ENCODE data around the gene DLGAP4.

DNA sequence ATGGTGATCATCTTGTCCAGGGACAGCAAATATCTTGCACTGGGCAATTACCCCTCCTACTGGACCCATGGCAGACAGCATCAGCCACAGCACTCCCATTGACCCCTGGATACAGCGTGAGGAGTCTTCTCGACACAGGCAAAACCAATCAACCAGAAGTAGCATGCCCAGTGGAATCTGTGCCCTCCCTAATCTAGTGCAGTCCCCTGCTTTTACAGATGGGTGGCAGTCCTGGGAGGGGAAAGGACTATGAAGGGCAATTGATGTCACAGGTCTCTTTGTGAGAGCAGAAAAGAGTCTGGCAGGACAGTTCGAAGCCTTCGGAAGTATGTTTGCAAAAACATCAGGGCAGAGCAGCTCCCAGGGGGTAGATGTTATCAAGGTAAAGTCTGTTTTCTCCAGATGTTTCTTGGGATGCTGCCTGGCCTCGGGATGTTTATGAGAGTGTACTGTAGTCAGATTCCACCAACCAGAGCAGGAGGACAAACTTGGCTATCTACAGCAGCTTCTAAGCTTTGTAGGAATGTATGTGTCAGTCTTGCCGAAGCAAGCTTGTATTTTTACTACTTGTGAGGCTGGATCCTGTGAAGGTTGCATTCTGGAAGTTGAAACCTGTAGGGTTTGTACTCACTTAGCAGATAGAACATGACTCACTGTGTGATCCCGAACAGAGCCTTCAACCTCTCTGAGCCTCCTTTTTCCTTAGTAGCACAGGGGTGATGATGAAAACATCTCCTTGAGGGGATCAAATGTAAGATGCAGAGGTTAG lies 172.2 kb downstream of the DLGAP4 start:
- no peak for TF ChIP-seq HDAC6 (IDR thresholded peaks at IDR 0.05; ENCODE audit: low read depth, low read length)
- TF ChIP-seq CHD2 (IDR thresholded peaks at IDR 0.05; ENCODE audit: low read length), result no peak
- TF ChIP-seq, protein P1, sequence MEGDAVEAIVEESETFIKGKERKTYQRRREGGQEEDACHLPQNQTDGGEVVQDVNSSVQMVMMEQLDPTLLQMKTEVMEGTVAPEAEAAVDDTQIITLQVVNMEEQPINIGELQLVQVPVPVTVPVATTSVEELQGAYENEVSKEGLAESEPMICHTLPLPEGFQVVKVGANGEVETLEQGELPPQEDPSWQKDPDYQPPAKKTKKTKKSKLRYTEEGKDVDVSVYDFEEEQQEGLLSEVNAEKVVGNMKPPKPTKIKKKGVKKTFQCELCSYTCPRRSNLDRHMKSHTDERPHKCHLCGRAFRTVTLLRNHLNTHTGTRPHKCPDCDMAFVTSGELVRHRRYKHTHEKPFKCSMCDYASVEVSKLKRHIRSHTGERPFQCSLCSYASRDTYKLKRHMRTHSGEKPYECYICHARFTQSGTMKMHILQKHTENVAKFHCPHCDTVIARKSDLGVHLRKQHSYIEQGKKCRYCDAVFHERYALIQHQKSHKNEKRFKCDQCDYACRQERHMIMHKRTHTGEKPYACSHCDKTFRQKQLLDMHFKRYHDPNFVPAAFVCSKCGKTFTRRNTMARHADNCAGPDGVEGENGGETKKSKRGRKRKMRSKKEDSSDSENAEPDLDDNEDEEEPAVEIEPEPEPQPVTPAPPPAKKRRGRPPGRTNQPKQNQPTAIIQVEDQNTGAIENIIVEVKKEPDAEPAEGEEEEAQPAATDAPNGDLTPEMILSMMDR (IDR thresholded peaks at IDR 0.05; ENCODE audit: control extremely low read depth in 1 of 3, insufficient read depth in 1 of 3, low read depth in 1 of 3, low read length in 3 of 3), result peak in 1 of 3 experiments; percentile 27; a peak in 1 of 4 replicates
- TF ChIP-seq RAD21 (IDR thresholded peaks at IDR 0.05 in 1 of 2, conservative IDR thresholded peaks at IDR 0.05 in 1 of 2; ENCODE audit: low read depth in 2 of 2, low read length in 2 of 2), result no peak; a peak in 1 of 4 replicates
- TF ChIP-seq YY1 (IDR thresholded peaks at IDR 0.05; ENCODE audit: low read depth, low read length), result no peak
- TF ChIP-seq, protein P2, sequence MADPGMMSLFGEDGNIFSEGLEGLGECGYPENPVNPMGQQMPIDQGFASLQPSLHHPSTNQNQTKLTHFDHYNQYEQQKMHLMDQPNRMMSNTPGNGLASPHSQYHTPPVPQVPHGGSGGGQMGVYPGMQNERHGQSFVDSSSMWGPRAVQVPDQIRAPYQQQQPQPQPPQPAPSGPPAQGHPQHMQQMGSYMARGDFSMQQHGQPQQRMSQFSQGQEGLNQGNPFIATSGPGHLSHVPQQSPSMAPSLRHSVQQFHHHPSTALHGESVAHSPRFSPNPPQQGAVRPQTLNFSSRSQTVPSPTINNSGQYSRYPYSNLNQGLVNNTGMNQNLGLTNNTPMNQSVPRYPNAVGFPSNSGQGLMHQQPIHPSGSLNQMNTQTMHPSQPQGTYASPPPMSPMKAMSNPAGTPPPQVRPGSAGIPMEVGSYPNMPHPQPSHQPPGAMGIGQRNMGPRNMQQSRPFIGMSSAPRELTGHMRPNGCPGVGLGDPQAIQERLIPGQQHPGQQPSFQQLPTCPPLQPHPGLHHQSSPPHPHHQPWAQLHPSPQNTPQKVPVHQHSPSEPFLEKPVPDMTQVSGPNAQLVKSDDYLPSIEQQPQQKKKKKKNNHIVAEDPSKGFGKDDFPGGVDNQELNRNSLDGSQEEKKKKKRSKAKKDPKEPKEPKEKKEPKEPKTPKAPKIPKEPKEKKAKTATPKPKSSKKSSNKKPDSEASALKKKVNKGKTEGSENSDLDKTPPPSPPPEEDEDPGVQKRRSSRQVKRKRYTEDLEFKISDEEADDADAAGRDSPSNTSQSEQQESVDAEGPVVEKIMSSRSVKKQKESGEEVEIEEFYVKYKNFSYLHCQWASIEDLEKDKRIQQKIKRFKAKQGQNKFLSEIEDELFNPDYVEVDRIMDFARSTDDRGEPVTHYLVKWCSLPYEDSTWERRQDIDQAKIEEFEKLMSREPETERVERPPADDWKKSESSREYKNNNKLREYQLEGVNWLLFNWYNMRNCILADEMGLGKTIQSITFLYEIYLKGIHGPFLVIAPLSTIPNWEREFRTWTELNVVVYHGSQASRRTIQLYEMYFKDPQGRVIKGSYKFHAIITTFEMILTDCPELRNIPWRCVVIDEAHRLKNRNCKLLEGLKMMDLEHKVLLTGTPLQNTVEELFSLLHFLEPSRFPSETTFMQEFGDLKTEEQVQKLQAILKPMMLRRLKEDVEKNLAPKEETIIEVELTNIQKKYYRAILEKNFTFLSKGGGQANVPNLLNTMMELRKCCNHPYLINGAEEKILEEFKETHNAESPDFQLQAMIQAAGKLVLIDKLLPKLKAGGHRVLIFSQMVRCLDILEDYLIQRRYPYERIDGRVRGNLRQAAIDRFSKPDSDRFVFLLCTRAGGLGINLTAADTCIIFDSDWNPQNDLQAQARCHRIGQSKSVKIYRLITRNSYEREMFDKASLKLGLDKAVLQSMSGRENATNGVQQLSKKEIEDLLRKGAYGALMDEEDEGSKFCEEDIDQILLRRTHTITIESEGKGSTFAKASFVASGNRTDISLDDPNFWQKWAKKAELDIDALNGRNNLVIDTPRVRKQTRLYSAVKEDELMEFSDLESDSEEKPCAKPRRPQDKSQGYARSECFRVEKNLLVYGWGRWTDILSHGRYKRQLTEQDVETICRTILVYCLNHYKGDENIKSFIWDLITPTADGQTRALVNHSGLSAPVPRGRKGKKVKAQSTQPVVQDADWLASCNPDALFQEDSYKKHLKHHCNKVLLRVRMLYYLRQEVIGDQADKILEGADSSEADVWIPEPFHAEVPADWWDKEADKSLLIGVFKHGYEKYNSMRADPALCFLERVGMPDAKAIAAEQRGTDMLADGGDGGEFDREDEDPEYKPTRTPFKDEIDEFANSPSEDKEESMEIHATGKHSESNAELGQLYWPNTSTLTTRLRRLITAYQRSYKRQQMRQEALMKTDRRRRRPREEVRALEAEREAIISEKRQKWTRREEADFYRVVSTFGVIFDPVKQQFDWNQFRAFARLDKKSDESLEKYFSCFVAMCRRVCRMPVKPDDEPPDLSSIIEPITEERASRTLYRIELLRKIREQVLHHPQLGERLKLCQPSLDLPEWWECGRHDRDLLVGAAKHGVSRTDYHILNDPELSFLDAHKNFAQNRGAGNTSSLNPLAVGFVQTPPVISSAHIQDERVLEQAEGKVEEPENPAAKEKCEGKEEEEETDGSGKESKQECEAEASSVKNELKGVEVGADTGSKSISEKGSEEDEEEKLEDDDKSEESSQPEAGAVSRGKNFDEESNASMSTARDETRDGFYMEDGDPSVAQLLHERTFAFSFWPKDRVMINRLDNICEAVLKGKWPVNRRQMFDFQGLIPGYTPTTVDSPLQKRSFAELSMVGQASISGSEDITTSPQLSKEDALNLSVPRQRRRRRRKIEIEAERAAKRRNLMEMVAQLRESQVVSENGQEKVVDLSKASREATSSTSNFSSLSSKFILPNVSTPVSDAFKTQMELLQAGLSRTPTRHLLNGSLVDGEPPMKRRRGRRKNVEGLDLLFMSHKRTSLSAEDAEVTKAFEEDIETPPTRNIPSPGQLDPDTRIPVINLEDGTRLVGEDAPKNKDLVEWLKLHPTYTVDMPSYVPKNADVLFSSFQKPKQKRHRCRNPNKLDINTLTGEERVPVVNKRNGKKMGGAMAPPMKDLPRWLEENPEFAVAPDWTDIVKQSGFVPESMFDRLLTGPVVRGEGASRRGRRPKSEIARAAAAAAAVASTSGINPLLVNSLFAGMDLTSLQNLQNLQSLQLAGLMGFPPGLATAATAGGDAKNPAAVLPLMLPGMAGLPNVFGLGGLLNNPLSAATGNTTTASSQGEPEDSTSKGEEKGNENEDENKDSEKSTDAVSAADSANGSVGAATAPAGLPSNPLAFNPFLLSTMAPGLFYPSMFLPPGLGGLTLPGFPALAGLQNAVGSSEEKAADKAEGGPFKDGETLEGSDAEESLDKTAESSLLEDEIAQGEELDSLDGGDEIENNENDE (IDR thresholded peaks at IDR 0.05; ENCODE audit: insufficient replicate concordance, low read length), result no peak
- TF ChIP-seq, protein P3, sequence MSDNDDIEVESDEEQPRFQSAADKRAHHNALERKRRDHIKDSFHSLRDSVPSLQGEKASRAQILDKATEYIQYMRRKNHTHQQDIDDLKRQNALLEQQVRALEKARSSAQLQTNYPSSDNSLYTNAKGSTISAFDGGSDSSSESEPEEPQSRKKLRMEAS (IDR thresholded peaks at IDR 0.05), result no peak
- no peak for TF ChIP-seq CREB1 (IDR thresholded peaks at IDR 0.05)

Measured in H1 (cell line).